HEK293T (cell line): ENCODE results near the gene DOK7.

ENCODE experiments used
- BHLHE40 ChIP-seq: fragments of 450-650 bp; IDR thresholded peaks from 2 replicates; pipeline ENCODE4 v1.6.1; 2016; ENCODE audit warnings: mild to moderate bottlenecking, moderate library complexity, borderline replicate concordance
- ELF4 ChIP-seq: fragments of 450-650 bp; IDR thresholded peaks from 2 replicates; pipeline ENCODE4 v1.6.1; 2017; ENCODE audit warnings: antibody characterized with exemption
- FOXK2 ChIP-seq: fragments of 450-650 bp; IDR thresholded peaks from 2 replicates; pipeline ENCODE4 v1.6.1; 2016; ENCODE audit warnings: mild to moderate bottlenecking
- HDGF ChIP-seq: fragments of 450-650 bp; IDR thresholded peaks from 2 replicates; pipeline ENCODE4 v1.6.1; 2017; ENCODE audit warnings: antibody characterized with exemption, borderline replicate concordance
- SP1 ChIP-seq: fragments of 450-650 bp; IDR thresholded peaks from 2 replicates; pipeline ENCODE4 v1.6.1; 2017
- SUZ12 ChIP-seq: fragments of 450-650 bp; IDR thresholded peaks from 2 replicates; pipeline ENCODE4 v1.6.1; 2016; ENCODE audit warnings: mild to moderate bottlenecking

- no peak for TF ChIP-seq BHLHE40
- no peak for TF ChIP-seq SUZ12
- TF ChIP-seq FOXK2 = no peak
- TF ChIP-seq ELF4 = no peak
- TF ChIP-seq SP1 = no peak
- TF ChIP-seq HDGF = no peak
Measured at GRCh38 chr4:3472411-3473141, 9.5 kb downstream of the DOK7 start.
